ENCODE results near the gene COL26A1. TPM values are rescaled to one million over a fixed set of nuclear protein-coding genes. Genes with fewer than 3 reads are reported as not detected.
"Not testable (repeated sequence)": the region's sequence is repeated elsewhere in the genome, so short reads cannot be mapped to it uniquely, and the experiment has no call there.

COL26A1 gene
- total and polyA plus RNA-seq, 4 donors = 0.05 to 4.7 (median 0.28) TPM

DNA sequence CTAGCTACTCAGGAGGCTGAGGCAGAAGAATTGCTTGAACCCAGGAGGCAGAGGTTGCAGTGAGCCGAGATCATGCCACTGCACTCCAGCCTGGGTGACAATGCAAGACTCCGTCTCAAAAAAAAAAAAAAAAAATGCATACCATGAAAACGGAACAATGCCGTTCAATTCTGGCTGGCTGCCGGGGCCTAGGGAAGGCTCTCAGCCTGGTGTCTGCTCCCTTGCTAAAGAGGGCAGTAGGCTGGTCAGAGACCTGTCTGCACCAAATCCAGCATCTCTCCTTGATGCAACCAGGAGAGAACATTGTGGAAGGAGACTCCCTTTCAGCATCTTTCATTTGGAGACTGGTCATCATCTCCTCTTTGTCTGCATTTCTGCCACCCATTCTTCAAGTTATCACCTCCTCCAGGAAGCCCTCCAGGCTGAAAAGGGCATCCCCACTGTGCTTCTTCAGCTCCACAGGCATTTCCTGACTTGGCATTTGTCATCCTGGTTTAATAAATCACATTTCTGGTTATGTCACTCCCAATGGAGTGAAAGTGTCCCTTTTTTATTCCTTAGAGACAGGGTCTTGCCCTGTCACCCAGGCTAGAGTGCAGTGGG lies 241.8 kb downstream of the COL26A1 start:
- ATAC-seq (ENCODE audit: insufficient read depth, low FRiP score) (no peak), DNase-seq (no peak)
- Histone ChIP-seq H3K9me3 (ENCODE audit: control insufficient read depth in 4 of 4, insufficient read depth in 3 of 4, low read length in 3 of 4) (no peaks in the 10 kb centered on the region), H3K27me3 (ENCODE audit: control insufficient read depth in 3 of 3, insufficient read depth in 3 of 3, low read length in 2 of 3) (no peaks in the 10 kb centered on the region), H3K27ac (ENCODE audit: low read depth in 1 of 2, low read length in 1 of 2) (no peak overlapping the region), H3K36me3 (ENCODE audit: control insufficient read depth in 4 of 4, insufficient read depth in 4 of 4, low read length in 4 of 4) (no peaks in the 10 kb centered on the region), H3K9ac (ENCODE audit: insufficient read depth in 1 of 2, low read length in 2 of 2) (no peak overlapping the region), H3K4me1 (ENCODE audit: control insufficient read depth in 5 of 5, insufficient read depth in 5 of 5, low read length in 5 of 5) (peaks cover 0 to 11% (median 0%) of the 10 kb centered on the region in 5 donors), H3K4me3 (no peak overlapping the region)
- 63 to 79% methylated on average over 5 of the region's 5 CpGs for WGBS, 2 donors
- TF ChIP-seq, protein P1, sequence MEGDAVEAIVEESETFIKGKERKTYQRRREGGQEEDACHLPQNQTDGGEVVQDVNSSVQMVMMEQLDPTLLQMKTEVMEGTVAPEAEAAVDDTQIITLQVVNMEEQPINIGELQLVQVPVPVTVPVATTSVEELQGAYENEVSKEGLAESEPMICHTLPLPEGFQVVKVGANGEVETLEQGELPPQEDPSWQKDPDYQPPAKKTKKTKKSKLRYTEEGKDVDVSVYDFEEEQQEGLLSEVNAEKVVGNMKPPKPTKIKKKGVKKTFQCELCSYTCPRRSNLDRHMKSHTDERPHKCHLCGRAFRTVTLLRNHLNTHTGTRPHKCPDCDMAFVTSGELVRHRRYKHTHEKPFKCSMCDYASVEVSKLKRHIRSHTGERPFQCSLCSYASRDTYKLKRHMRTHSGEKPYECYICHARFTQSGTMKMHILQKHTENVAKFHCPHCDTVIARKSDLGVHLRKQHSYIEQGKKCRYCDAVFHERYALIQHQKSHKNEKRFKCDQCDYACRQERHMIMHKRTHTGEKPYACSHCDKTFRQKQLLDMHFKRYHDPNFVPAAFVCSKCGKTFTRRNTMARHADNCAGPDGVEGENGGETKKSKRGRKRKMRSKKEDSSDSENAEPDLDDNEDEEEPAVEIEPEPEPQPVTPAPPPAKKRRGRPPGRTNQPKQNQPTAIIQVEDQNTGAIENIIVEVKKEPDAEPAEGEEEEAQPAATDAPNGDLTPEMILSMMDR (IDR thresholded peaks at IDR 0.05; ENCODE audit: control extremely low read depth, extremely low read depth) = no peak

DNA sequence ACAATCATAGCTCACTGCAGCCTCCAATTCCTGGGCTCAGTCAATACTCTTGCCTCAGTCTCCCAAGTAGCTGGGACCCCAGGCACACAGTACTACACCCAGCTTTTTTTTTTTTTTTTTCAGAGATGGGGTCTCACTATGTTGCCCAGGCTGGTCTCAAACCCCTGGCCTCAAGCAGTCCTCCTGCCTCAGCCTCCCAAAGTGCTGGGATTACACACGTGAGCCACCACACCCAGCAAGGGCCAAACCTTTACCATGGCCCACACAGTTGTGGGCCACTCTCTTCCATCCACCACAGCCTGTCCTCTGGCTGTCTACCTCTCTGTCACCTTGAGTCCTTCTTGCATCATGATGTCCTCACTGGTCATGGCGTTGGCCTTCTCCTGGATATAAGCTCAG lies 242.3 kb downstream of the COL26A1 start:
- H3K36me3 ChIP-seq (ENCODE audit: control insufficient read depth in 4 of 4, insufficient read depth in 4 of 4, low read length in 4 of 4); H3K27me3 ChIP-seq (ENCODE audit: control insufficient read depth in 3 of 3, insufficient read depth in 3 of 3, low read length in 2 of 3); H3K9me3 ChIP-seq (ENCODE audit: control insufficient read depth in 4 of 4, insufficient read depth in 3 of 4, low read length in 3 of 4); H3K9ac ChIP-seq (ENCODE audit: insufficient read depth in 1 of 2, low read length in 2 of 2); DNase-seq; H3K4me3 ChIP-seq; ATAC-seq (ENCODE audit: insufficient read depth, low FRiP score); H3K27ac ChIP-seq (ENCODE audit: low read depth in 1 of 2, low read length in 1 of 2): not testable (repeated sequence)
- 87 to 91% methylated on average over 2 of the region's 2 CpGs for WGBS, 2 donors
- peaks cover 0 to 11% (median 0%) of the 10 kb centered on the region in 5 donors for H3K4me1 ChIP-seq (ENCODE audit: control insufficient read depth in 5 of 5, insufficient read depth in 5 of 5, low read length in 5 of 5)

DNA sequence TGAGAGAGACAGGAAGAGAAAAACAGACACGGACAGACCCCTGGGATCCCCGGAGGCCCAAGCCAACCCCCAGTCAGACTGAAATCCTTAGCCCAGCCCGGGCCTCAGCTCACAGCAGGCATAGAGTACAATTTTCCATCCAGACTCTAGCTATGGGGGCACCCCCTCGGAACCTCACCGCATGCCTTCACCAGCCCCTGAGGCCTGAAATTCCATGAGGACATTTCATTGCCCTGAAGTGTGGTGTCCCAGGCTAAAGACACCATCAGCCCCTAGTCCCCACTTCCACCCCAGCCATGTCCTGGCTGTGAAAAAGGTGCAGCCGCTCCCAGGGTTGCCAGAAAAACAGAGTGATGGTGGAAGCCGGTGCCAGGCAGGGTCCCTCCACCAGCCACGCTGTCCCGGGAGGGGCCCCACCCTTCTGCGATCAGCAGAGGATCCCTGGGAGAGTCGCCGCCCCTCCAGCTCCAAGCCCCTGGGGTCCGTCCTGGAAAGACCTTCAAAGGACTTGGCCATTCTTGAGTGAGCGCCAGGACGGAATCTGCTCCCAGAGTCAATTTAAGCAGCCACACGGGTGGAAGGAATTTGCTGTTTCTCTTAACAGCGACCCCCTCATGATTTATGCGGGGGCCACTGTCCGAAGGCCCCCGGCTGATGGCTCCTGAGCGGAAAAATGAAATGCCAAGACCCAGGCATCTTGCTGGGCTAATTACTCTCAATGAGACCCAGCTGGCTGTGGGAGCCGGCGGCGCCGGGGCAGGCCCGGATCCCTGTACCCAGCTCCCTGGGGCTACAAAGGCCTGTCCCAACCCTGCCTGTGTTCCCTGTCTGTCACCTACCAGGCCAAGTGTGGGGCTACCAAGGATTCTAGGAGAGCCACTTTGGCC lies 243.2 kb downstream of the COL26A1 start:
- Histone ChIP-seq H3K36me3 (ENCODE audit: control insufficient read depth in 4 of 4, insufficient read depth in 4 of 4, low read length in 4 of 4) (no peaks in the 10 kb centered on the region), H3K4me3 (no peak overlapping the region), H3K9me3 (ENCODE audit: control insufficient read depth in 4 of 4, insufficient read depth in 3 of 4, low read length in 3 of 4) (no peaks in the 10 kb centered on the region), H3K27me3 (ENCODE audit: control insufficient read depth in 3 of 3, insufficient read depth in 3 of 3, low read length in 2 of 3) (no peaks in the 10 kb centered on the region), H3K9ac (ENCODE audit: insufficient read depth in 1 of 2, low read length in 2 of 2) (no peak overlapping the region), H3K27ac (ENCODE audit: low read depth in 1 of 2, low read length in 1 of 2) (no peak overlapping the region), H3K4me1 (ENCODE audit: control insufficient read depth in 5 of 5, insufficient read depth in 5 of 5, low read length in 5 of 5) (peaks cover 0 to 11% (median 0%) of the 10 kb centered on the region in 5 donors)
- ATAC-seq (ENCODE audit: insufficient read depth, low FRiP score) = no peak
- TF ChIP-seq, protein P1 (IDR thresholded peaks at IDR 0.05; ENCODE audit: control extremely low read depth, extremely low read depth) = no peak
- WGBS, 2 donors = 84 to 86% methylated on average over 26 of the region's 26 CpGs
- peak in 2 of 3 donors; percentile 37 to 55 for DNase-seq

DNA sequence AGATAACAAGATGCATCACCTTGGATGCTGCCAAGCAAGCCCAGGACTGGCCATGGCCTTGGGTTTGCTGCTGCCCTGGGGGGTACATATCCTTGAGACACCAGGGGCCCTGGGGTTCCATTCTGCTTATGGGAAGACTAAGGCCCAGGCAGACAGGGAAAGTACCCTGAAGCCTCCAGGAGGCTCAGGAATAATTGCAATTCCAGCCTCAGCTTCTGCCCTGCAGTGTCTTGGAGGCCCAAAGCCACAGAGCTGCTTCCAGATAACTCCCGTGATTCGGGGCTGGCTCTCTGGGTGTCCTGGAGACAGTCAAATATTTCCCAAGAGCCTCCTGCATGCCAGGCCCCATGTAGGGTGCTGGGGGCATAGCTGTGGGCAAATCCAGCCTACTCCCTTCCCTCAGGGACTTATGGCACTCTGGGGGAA lies 243.8 kb downstream of the COL26A1 start:
- H3K4me1 ChIP-seq (ENCODE audit: control insufficient read depth in 5 of 5, insufficient read depth in 5 of 5, low read length in 5 of 5) = peaks cover 0 to 11% (median 0%) of the 10 kb centered on the region in 5 donors
- H3K9ac ChIP-seq (ENCODE audit: insufficient read depth in 1 of 2, low read length in 2 of 2) = no peak overlapping the region
- no peaks in the 10 kb centered on the region for H3K9me3 ChIP-seq (ENCODE audit: control insufficient read depth in 4 of 4, insufficient read depth in 3 of 4, low read length in 3 of 4)
- no peaks in the 10 kb centered on the region for H3K27me3 ChIP-seq (ENCODE audit: control insufficient read depth in 3 of 3, insufficient read depth in 3 of 3, low read length in 2 of 3)
- H3K27ac ChIP-seq (ENCODE audit: low read depth in 1 of 2, low read length in 1 of 2) = no peak overlapping the region
- H3K36me3 ChIP-seq (ENCODE audit: control insufficient read depth in 4 of 4, insufficient read depth in 4 of 4, low read length in 4 of 4) = no peaks in the 10 kb centered on the region
- ATAC-seq (ENCODE audit: insufficient read depth, low FRiP score) (no peak), DNase-seq (no peak)
- no peak overlapping the region for H3K4me3 ChIP-seq
- WGBS, 2 donors = 78 to 95% methylated on average over 2 of the region's 2 CpGs
- TF ChIP-seq, protein P1 (IDR thresholded peaks at IDR 0.05; ENCODE audit: control extremely low read depth, extremely low read depth) = no peak
